ENCODE data around the gene TRPV4.

The TRPV4 gene

DNA sequence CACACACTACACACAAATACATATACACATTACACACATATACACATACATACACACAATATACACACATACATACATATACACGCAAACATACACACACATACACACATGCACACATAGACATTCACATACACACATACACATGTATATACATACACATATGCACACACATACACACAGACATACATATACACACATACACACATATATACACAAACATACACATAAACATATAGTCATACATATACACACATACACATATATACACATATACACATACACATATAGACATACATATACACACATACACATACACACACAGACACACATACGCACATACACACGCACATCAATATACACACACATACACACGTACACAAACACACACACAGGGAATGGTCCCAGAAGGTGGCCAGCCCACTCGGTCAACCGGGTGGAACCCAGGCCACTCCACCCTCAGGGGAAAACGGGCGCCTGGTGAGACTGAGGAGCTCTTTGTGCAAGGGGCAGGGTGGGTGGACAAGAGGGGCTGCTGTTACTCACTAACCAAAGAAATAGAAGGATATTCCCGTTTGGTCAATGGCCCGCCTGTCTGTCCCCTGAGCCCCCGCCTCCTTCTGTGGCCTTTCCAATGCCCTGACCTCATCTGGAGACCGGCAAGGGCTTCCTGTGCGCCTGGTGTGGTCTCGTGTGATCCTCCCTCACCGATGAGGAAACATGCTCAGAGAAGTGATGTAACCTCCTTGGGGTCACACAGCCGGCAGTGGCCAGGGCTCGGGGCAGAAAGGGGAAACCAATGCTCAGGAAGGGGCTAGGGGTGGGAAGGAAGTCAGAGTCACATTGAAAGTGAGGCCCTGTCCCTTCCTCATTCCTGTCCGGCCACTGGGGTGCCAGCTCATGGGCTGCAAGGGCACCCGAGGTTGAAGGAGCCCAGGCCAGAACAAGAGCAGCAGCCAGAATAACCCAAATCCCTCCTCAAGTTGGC lies 5.3 kb downstream of the TRPV4 start:
- DNase-seq: no peak

DNA sequence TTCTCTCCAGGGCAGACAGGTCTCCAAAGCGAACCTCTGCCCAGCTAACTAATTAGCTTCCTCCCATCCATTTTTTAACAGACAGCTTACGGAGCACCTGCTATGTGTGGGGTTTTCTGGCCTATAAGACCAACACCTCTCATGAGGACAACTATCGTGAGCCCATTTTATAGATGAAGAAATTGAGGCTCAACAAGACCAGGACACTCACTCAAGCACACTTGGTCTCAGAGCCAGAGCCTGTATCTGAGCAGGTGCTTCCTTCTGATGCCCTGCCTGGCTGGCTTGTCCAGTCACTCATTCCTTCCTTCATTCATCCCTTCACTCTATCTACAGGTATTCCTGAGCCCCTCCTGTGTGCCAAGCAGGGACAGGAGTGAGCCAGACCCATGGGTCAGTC lies 6.1 kb downstream of the TRPV4 start:
- DNase-seq: no peak

DNA sequence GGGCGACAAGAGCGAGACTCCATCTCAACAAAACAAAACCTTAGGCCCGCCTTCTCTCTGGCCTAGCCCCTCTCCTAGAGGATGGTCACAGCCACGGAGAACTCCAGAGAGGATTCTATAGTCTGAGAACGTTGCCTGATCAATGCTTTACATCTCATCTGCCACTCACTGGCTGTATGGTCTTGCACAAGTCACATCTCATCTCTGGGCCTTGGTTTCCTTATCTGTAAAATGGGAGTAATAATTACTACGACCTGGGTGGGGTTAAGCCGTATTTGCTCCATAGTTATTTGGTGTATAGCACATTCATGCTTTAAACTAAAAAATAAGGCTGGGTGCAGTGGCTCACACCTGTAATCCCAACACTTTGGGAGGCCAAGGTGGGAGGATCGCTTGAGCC lies 8.5 kb downstream of the TRPV4 start:
- DNase-seq: no peak

DNA sequence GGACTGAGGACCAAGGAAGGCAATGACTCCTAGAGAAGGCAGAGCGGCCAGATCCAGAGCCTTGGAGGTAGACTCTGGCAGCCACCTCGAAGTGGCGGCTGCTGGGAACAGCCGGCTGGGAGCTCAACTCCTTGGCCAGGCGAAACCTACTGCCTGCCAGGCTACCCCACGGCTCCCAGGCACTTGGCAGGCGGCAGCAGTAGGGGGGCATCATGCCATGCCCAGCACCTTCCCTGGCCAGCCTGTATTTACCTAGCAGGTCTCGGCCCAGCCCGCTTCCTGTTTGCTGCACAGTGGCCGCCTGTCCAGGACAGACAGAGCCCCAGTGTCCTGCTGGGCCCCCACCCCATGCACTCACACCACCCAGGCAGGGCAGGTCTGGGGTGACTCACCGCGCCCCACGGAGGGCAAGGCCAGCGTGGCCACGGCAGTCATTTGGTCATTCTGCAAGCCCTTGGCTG lies 10.2 kb downstream of the TRPV4 start:
- no peak for DNase-seq

DNA sequence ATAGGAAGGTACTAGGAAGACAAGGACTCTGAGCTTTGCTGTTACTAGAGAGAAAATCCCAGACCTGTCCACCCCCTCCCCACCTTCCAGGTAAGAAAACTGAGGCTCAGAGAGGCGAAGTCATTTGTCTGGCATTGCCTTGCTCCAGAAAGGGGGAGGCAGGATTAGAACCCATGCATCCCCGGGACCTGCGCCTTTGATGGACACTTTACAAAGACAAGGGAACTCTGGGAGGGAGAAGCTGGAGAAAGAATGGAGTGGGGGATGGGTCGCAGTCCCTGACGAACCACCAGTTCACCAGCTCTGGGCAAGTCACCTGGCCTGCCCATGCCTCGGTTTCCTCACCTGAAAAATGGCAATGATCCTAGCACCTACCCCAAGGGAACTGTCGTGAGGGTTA lies 10.8 kb downstream of the TRPV4 start:
- no peak for DNase-seq

DNA sequence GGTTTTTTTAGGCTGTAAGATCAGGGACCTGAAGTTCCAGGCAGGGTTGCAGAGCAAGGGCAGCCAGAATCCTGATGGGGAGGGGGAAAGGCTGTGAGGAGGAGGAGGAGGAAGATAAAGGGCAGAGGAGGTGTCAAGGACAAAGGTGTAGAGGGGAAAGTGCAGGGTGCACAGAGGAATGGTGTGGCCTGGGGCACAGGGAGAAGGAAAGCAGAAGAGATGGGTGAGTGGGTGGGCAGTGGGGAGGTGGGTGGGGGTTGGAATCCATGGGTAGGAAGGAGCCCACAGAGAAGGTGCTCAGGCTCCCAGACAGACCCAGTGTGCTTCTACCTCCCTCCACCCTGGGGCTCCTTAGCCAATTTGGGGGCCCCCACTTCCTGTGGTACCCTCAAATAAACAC lies 11.2 kb downstream of the TRPV4 start:
- no peak for DNase-seq

DNA sequence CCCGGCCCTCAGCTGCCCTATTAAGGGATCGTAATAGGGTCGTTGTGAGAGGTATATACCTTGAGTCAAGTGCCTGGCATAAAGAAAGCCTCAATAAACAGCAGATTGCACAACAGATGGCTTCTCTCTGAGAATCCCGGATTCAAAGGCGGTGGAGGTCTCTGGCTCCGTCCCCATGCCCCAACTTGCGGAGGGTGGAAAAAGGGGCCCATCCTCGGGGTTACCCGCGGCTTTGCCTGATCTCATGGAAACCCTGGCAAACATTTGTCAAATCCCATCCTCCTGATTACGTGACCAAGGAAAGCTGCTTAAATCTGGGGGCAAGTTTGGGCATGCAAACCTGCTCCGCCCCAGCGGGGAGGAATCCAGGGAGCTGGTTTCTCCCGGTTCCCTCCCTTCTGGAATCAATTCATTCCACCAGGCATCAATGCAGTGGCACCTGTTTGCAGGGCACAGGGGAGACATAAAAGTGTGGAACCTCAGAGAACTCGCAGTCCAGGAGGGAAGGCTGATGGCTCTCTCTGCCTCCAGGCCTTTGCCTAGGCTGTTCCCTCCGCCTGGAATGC lies 12.3 kb downstream of the TRPV4 start:
- no peak for DNase-seq

DNA sequence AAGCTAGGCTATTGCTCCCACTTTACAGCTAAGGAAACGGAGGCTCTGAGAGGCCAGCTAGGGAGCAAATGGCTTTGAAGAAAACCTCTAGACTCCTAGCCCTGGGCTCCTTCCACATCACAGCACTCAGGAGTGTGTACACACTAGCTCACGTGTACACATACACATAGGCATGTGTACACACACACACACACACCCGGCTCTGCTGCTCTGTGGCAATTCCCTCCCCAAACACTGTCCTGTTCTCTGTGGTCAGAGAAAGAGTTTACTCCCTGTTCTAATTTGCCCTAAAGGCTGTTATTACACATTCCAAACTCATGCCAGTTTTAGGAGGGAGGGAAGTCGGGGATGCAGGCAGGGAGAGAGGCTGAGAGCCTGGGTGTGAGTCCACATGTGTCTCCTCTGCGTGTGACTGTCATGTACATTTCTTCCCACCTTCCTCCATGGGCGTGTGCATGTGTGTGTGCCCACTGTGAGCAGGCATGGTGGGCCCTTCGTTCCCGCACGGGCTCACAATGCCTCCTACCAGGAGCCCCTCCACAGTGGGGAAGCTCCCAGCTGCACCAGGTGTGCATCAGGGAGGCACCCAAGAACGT lies 14.2 kb downstream of the TRPV4 start:
- DNase-seq: no peak

DNA sequence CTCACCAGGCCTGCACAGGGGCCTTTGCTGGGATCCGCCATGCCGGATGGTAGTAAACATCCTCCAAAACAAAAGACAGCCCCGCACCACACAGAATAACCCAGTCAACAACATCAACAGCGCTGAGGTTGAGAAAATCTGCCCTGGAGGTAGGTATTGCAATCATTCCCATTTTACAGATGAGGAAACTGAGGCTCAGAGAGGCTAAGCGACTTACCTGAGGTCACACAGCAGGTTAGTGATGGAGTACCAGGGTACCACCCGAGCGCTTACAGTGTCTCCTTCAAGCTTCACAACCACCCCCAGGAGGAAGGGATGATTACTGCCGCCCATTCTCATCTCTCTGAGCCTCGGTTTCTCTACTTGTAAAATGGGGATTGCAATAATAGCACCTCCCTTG lies 14.9 kb downstream of the TRPV4 start:
- DNase-seq: no peak

DNA sequence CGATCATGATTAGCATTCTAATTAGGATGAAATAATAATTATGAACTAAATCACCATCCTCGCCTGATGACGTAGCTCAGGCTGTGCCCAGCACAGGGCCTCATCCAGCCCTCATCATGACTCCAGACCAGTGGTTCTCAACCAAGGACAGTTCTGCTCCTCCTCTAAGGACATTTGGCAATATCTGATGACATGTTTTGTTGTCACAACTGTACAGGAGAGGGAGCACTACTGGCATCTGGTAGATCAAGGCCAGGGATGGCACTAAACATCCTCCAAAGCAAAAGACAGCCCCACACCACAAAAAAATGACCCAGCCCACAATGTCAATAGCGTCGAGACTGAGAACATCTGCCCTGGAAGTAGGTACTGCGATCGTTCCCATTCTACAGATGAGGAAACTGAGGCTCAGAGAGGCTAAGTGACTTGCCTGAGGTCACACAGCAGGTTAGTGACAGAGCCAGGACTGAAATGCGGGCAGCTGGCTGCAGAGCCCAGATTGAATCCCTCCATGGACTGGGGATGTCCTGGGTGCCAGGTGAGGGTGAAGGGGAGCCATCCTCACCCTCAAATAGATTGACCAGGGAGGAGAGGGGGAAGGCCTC lies 15.5 kb downstream of the TRPV4 start:
- DNase-seq: no peak

DNA sequence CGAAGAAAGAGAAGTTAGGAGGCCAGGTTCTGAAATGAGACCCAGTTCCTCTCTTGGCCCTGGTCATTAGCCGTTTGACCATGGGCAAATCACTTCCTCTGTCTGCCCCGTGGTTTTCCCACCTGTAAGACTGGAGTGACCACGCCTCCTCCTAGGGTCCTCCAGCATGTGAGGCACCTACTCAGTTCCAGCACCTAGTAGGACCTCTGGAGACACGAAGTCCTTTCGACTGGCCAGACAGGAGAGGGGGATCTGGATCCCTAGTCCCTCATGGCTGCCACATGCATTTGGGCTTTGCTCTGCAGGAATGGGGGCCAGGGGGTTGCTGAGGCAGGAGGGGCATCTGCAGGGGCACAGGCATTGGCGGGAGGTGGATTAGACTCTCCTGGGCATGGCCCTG lies 16.3 kb downstream of the TRPV4 start:
- no peak for DNase-seq

DNA sequence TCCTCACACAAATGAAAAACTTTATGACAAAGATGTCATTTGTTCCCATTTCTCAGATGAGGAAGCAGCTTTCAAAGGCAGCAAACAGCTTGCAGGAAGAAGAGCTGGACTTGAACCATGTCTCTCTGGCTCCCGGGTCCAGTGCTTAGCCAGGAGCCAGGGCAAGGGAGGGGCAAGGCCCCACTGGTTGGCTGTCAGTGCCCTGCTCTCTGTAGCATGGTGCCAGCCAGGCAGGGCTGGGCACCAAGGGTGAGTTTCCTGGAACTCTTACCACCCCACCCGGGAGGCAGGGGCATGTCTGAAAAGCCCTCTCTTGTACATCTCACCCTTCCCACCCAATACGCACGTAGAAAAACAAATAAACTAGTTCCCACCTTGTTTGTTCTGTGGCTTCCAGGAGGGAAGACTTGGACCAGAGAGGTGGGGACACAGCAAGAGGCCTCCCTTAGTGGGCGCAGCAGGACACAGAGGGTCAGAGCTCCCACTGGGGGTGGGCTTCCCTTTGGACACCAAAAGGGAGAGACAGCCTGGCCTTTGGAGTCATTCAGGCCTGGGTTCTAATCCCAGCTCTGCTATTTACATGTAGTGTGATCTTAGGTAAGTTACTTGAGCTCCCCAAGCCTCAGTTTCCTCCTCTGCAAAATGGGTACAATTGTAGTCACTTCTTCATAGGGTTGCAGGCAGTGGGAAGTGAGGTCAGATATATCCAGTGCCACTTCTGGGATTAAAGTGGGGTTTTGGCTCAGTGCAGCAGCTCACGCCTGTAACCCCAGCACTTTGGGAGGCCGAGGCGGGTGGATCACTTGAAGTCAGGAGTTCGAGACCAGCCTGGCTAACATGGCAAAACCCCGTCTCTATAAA lies 17.2 kb downstream of the TRPV4 start:
- no peak for DNase-seq

DNA sequence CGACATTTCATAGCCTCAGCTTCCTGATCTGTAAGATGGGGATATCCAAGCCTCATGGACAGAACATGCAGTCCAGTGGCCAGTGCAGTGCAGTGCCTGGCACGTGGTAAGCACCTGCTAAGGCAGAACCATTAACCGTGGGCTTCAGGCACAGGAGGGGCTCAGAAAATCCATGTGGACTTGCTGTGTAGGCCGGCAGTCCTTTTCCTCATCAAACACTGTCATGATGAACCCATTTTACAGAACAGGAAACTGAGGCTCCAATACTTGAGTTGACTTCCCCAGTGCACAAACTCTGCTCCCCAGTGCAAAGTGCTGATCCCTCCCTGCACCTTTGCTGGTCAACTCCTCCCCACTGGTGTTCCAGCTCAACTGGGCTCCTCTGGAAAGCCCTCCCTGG lies 18.0 kb downstream of the TRPV4 start:
- no peak for DNase-seq

DNA sequence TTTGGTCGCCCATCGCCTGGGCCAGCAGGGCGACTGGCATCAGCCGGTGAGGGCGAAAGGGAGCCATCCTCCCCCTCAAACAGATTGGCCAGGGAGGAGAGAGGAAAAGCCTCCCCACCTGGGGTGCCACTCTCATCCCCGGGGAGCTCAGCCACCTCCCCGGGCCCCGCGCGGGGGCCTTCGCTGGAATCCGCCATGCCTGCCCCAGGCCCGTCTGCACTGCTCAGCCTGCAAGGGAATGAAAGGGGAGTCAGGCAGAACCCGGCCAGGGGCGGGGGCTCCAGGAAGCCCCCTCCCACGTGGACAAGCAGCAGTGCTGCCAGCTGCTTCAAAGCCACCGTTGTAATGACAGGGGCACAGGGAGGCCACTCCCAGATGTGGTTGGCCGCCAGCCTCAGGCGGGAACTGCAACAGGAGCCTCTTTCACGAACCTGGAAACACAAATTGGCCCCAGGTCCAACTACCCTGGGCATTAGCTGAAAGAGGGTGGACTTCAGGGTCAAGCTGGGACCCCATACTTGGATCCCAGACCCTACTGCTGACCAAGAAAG lies 18.5 kb downstream of the TRPV4 start:
- no peak for DNase-seq

DNA sequence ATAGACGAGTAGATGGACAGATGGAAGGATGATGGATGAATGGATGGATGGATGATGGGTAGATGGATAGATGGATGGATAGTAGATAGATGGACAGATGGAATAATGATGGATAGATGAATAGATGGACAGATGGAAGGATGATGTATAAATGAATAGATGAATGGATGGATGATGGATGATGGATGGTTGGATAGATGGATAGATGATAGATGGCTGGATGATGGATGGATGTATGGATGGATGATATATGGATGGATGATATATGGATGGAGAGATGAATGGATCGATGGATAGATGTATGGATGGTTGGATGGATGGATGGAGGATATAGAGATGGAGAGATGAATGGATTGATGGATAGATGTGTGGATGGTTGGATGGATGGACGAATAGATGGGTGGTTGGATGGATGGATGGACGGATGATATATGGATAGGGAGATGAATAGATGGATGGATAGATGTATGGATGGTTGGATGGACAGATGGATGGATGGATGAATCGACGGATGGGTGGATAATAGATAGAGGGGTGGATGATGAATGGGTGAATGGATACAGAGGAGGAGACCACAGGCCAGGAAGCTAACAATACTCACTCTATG lies 19.3 kb downstream of the TRPV4 start:
- no peak for DNase-seq

DNA sequence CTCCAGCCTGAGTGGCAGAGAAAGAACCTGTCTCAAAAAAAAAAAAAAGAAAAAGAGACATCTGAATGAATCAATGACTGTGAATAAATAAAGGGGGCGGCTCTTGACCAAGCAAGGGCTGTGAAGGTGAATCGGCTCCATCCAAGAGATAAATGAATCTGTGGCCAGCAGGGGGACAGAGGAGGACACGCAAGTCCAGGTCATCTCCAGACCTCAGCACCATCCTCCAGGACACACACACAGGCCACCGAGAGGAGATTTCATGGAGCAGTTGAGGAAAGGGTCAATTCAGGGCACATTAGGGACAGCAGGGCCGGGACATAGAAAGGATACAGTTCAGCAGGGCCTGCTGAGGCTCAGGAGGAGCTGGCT lies 21.6 kb downstream of the TRPV4 start:
- DNase-seq: no peak

DNA sequence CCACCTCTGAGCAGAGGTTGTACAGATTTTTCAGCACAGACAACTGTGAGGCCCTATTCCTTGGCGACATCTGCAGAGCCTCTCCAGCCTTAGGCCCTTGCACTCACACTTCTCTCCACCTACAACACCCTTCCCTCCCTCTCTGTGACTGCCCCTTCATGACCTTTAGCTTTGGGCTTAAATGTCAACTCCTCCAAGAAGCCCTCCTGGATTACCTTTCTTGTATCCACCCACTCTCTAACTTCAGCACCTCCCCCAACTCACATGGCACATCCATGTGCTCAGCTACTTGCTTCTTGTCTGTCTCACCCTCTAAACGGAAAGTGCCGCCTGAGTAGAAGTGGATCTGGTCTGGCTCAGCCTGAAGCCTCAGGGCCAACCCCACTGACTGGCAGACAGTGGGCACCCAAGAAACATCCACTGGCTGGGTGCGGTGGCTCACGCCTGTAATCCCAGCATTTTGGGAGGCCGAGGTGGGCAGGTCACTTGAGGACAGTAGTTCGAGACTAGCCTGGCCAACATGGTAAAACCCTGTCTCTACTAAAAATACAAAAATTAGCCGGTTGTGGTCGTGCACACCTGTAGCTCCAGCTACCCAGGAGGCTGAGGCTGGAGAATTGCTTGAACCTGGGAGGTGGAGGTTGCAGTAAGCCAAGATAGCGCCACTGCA lies 22.1 kb downstream of the TRPV4 start:
- DNase-seq: no peak

DNA sequence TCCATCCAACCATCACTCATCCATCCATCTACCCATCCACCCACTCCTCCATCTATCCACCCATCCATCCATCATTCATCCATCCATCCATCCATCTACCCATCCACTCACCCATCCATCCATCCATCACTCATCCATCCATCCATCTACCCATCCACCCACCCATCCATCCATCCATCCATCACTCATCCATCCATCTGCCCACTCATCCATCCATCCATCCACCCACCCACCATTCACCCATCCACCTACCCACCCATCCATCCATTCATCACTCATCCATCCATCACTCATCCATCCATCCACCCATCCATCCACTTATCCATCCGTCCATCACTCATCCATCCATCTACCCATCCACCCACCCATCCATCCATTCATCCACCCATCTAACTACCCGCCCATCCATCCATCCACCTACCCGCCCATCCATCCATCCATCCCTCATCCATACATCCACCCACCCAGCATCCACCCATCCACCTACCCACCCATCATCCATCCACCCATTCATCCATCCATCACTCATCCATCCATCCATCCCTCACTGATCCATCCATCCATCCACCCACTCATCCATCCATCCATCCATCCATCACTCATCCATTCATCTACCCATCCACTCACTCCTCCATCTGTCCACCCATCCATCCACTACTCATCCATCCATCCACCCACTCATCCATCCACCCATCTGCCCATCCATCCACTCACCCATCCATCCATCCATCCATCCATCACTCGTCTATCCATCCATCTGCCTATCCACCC lies 24.1 kb downstream of the TRPV4 start:
- no peak for DNase-seq

DNA sequence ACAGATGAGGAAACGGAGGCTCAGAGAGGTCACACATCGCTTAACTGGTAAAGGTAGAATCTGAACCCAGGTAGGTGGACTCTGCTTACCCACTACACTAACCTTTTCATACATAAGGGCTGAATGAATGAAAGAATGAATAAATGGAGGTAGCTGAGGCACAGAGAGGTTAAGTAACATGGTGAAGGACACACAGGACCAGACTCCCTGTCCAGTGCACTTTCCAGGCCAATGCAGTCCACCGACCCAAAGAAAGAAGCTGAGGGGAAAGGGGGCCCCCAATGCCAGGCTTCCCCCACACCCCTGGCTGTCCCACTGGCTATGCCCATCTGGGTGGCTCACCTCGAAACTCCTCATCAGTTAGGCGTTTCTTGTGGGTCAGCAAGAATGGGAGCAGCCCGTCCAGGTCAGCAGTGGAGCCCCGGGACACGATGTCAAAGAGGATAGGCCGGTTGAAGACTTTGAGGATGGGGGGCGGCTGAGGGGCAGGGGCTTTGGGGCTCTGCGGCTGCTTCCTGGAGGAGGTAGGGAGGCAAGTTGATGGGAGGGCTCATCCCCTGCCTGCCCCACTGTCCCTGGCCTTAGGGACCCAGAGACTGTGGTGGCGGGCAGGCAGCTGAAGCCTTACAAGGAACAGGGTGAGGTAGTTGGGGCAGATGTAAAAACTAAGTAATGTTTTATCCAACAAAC lies 25.1 kb downstream of the TRPV4 start:
- no peak for DNase-seq
